ENCODE measurements around the gene MDGA2. TPM values are rescaled to one million over a fixed set of nuclear protein-coding genes. Genes with fewer than 3 reads are reported as not detected.

MDGA2 gene
- total RNA-seq, 6 experiments from 2014 or later, result 0.17 to 0.53 (median 0.27) TPM; not detected in 3

DNA sequence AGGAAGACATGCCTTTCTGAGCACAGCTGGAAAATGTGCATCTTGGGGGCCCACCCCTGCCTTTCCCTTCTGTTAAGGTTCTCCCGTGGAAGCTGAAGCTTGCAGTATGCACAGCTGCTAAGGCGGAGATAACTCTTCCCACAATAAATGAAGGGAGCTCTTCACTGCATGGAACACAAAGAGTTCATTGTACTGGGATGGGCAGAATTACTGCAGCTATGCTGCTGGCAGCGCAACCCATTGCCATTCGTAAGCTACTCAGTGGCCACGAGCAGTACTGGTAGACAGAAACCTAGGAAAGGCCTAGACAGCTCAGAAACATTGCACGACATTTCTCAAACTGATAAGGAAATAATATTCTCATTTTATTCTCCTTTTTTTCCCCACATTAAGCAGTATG lies 310.2 kb downstream of the MDGA2 start:
- DNase-seq, result no peak
- no peak for TF ChIP-seq POLR2A (IDR thresholded peaks at IDR 0.05)
- TF ChIP-seq, protein P1, sequence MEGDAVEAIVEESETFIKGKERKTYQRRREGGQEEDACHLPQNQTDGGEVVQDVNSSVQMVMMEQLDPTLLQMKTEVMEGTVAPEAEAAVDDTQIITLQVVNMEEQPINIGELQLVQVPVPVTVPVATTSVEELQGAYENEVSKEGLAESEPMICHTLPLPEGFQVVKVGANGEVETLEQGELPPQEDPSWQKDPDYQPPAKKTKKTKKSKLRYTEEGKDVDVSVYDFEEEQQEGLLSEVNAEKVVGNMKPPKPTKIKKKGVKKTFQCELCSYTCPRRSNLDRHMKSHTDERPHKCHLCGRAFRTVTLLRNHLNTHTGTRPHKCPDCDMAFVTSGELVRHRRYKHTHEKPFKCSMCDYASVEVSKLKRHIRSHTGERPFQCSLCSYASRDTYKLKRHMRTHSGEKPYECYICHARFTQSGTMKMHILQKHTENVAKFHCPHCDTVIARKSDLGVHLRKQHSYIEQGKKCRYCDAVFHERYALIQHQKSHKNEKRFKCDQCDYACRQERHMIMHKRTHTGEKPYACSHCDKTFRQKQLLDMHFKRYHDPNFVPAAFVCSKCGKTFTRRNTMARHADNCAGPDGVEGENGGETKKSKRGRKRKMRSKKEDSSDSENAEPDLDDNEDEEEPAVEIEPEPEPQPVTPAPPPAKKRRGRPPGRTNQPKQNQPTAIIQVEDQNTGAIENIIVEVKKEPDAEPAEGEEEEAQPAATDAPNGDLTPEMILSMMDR (IDR thresholded peaks at IDR 0.05), result no peak
- 72% methylated on average over 6 of the region's 6 CpGs for WGBS (ENCODE audit: insufficient coverage, low coverage, low lambda C conversion rate, missing lambda C conversion rate)
- H3K9me3 ChIP-seq, result no peaks in the 10 kb centered on the region
- ATAC-seq, result no peak
- intact Hi-C loops (cut with DNase I), result no loop called here
- H3K36me3 ChIP-seq, result no peaks in the 10 kb centered on the region
- no peak overlapping the region for H3K4me3 ChIP-seq
- H3K27ac ChIP-seq, result no peak overlapping the region
- H3K4me1 ChIP-seq, result no peaks in the 10 kb centered on the region
- H3K27me3 ChIP-seq, result no peaks in the 10 kb centered on the region

DNA sequence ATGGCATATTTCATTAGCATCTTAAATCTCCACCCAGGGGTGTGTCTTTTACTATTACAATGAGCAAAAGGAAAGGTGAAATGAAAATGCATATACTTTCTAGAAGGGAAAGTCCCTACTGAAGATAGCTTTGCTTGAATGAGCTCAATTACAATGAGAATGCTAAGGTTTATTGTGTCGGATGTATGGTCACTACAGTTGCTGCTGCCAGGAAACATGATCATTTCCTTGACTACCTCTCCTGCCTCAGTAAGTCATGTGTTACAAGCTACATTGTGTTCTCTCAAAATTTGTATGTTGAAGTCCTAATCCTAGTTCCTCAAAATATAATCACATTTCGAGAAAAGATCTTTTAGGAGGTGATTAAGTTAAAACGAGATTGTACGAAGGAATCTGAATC lies 322.2 kb downstream of the MDGA2 start:
- Histone ChIP-seq H3K36me3 (no peaks in the 10 kb centered on the region), H3K27ac (no peak overlapping the region), H3K9me3 (no peaks in the 10 kb centered on the region), H3K27me3 (no peaks in the 10 kb centered on the region), H3K4me3 (no peak overlapping the region), H3K4me1 (no peaks in the 10 kb centered on the region)
- TF ChIP-seq, protein P1 (IDR thresholded peaks at IDR 0.05), result no peak
- TF ChIP-seq POLR2A (IDR thresholded peaks at IDR 0.05), result no peak
- intact Hi-C loops (cut with DNase I), result no loop called here
- no peak for DNase-seq
- 42% methylated on average over 4 of the region's 4 CpGs for WGBS (ENCODE audit: insufficient coverage, low coverage, low lambda C conversion rate, missing lambda C conversion rate)
- ATAC-seq, result no peak

DNA sequence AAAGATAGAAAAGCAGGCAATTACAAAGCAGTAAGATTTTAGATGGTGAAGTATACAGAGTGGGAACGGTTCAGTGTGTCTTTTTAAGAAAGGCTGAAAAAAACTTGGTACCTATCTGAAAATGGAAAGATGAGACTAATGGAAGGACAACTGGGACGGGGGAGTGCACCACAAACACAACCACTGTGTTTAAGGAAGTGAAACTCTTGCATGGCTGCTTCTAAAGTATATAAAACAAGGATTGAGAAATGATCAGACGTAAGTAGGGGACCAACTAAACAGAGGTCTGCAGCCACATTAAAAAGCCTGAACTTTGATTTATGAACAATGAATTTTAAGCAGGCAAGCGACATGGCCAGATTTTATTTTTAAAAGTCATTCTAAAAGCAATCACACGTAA lies 328.6 kb downstream of the MDGA2 start:
- H3K36me3 ChIP-seq, result no peaks in the 10 kb centered on the region
- TF ChIP-seq POLR2A (IDR thresholded peaks at IDR 0.05), result no peak
- TF ChIP-seq, protein P1 (IDR thresholded peaks at IDR 0.05), result no peak
- H3K27ac ChIP-seq, result no peak overlapping the region
- no peaks in the 10 kb centered on the region for H3K4me1 ChIP-seq
- no peak for DNase-seq
- WGBS (ENCODE audit: insufficient coverage, low coverage, low lambda C conversion rate, missing lambda C conversion rate), result 35% methylated on average over 5 of the region's 5 CpGs
- intact Hi-C loops (cut with DNase I), result no loop called here
- no peak overlapping the region for H3K4me3 ChIP-seq
- ATAC-seq, result no peak
- H3K27me3 ChIP-seq, result no peaks in the 10 kb centered on the region
- H3K9me3 ChIP-seq, result no peaks in the 10 kb centered on the region

DNA sequence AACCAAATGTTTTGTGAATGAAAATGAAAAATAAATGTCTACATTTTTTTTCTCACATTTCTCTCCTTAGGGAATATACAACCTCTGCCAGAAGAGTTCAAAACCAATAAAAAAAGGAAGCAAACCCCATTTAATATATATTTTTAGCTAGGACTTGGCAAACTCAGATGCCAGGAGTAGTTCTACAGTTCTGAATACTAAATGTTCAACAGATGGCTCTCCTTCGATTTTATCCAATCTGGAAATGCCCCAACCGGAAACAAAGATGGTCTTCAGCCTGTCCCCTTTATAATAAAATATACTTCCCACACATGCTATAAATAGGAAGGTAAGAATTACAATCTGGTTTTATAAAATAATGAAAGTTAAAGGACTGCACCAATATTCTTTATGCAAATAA lies 330.4 kb downstream of the MDGA2 start:
- DNase-seq (no peak), ATAC-seq (no peak)
- no peaks in the 10 kb centered on the region for H3K27me3 ChIP-seq
- H3K4me3 ChIP-seq, result no peak overlapping the region
- H3K9me3 ChIP-seq, result no peaks in the 10 kb centered on the region
- no peak overlapping the region for H3K27ac ChIP-seq
- WGBS (ENCODE audit: insufficient coverage, low coverage, low lambda C conversion rate, missing lambda C conversion rate), result 75% methylated on average over 2 of the region's 2 CpGs
- intact Hi-C loops (cut with DNase I), result no loop called here
- TF ChIP-seq, protein P1 (IDR thresholded peaks at IDR 0.05), result no peak
- no peak for TF ChIP-seq POLR2A (IDR thresholded peaks at IDR 0.05)
- no peaks in the 10 kb centered on the region for H3K4me1 ChIP-seq
- H3K36me3 ChIP-seq, result no peaks in the 10 kb centered on the region

DNA sequence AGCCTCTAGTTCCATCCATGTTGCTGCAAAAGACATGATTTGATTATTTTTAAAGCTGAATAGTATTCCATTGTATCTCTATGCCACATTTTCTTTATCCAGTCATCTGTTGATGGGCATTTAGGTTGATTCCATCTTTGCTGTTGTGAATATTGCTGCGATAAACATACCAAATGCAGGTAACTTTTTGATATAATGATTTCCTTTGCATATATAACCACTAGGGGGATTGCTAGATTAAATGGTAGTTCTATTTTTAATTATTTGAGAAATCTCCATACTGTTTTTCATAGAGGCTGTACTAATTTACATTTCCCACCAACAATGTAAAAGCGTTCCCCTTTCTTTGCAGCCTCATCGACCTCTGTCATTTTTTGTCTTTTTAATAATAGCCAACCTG lies 342.5 kb downstream of the MDGA2 start:
- no peaks in the 10 kb centered on the region for H3K9me3 ChIP-seq
- TF ChIP-seq, protein P1 (IDR thresholded peaks at IDR 0.05), result peak in 2 of 4 donors; percentile 11 to 16
- TF ChIP-seq POLR2A (IDR thresholded peaks at IDR 0.05), result no peak
- ATAC-seq (no peak), DNase-seq (no peak)
- no peaks in the 10 kb centered on the region for H3K27me3 ChIP-seq
- H3K4me3 ChIP-seq, result no peak overlapping the region
- no peaks in the 10 kb centered on the region for H3K4me1 ChIP-seq
- H3K27ac ChIP-seq, result no peak overlapping the region
- H3K36me3 ChIP-seq, result no peaks in the 10 kb centered on the region
- 74% methylated on average over 3 of the region's 3 CpGs for WGBS (ENCODE audit: insufficient coverage, low coverage, low lambda C conversion rate, missing lambda C conversion rate)
- intact Hi-C loops (cut with DNase I), result no loop called here

Data from right lobe of liver (tissue), 6 donors.